ENCODE measurements around the gene EN2. TPM values are rescaled to one million over a fixed set of nuclear protein-coding genes. Genes with fewer than 3 reads are reported as not detected.

EN2 gene
- total RNA-seq, 4 donors from 2014 or later, result not detected

GRCh38 chr7:155490697-155491628 is 33.0 kb downstream of the EN2 start:
- in situ Hi-C loops (cut with MboI; ENCODE audit: low pct_ligation_motif_present in 1 of 4, low pct_unique_long_range_greater_than_20kb in 1 of 4, low sequenced_read_pairs in 3 of 4), result no loop called here
- 41% methylated on average over 46 of the region's 47 CpGs; no CpG with 5 or more reads in 1 of the 2 donors for WGBS, 2 donors (ENCODE audit: low coverage in 1 of 2)
- H3K36me3 ChIP-seq, result no peaks in the 10 kb centered on the region
- peak overlapping the region; percentile 20 to 54 (median 34) for H3K4me3 ChIP-seq
- TF ChIP-seq POLR2AphosphoS5 (IDR thresholded peaks at IDR 0.05) (no peak), POLR2A (IDR thresholded peaks at IDR 0.05) (no peak), EP300 (IDR thresholded peaks at IDR 0.05; ENCODE audit: low read depth) (no peak), CTCF (IDR thresholded peaks at IDR 0.05) (no peak)
- DNase-seq, result peak; percentile 42
- H3K9me3 ChIP-seq, result no peaks in the 10 kb centered on the region
- H3K27ac ChIP-seq, result peak overlapping the region in 3 of 4 donors; percentile 30 to 47 (median 41)
- H3K4me1 ChIP-seq, result peaks cover 0 to 14% (median 8%) of the 10 kb centered on the region in 4 donors
- intact Hi-C loops (cut with DNase I; ENCODE audit: low total_unique reads), result no loop called here
- peaks cover 73% of the 10 kb centered on the region for H3K27me3 ChIP-seq

DNA sequence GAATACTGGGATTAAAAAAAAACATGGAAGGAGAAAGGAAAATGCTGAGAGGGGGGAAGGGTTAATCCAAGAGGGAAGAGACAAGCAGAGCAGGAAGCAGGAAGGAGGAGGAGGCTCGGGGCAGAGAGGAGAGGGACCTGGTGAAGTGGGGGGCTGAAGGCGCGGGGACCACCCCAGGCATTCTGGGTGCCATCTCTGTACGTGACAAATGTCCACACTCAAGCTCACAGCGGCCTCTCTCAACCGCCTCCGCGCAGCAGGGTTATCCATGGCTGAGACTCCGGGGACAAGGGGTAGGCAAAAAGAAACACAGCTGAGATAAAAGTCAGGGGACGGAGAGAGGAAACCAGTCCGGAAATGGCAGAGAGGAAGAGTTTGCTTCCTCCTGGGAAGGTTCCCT is 33.9 kb downstream of the EN2 start:
- in situ Hi-C loops (cut with MboI; ENCODE audit: low pct_ligation_motif_present in 1 of 4, low pct_unique_long_range_greater_than_20kb in 1 of 4, low sequenced_read_pairs in 3 of 4), result no loop called here
- H3K36me3 ChIP-seq, result no peaks in the 10 kb centered on the region
- no peak for DNase-seq
- 58 to 83% methylated on average over 7 to 11 of the region's 11 CpGs for WGBS, 2 donors (ENCODE audit: low coverage in 1 of 2)
- H3K27me3 ChIP-seq, result peaks cover 79% of the 10 kb centered on the region
- H3K27ac ChIP-seq, result no peak overlapping the region
- no peaks in the 10 kb centered on the region for H3K9me3 ChIP-seq
- H3K4me3 ChIP-seq, result no peak overlapping the region
- H3K4me1 ChIP-seq, result peaks cover 0 to 14% (median 8%) of the 10 kb centered on the region in 4 donors
- no peak for TF ChIP-seq CTCF (IDR thresholded peaks at IDR 0.05)
- no peak for TF ChIP-seq POLR2A (IDR thresholded peaks at IDR 0.05)
- TF ChIP-seq EP300 (IDR thresholded peaks at IDR 0.05; ENCODE audit: low read depth), result no peak
- no peak for TF ChIP-seq POLR2AphosphoS5 (IDR thresholded peaks at IDR 0.05)
- intact Hi-C loops (cut with DNase I; ENCODE audit: low total_unique reads), result no loop called here

DNA sequence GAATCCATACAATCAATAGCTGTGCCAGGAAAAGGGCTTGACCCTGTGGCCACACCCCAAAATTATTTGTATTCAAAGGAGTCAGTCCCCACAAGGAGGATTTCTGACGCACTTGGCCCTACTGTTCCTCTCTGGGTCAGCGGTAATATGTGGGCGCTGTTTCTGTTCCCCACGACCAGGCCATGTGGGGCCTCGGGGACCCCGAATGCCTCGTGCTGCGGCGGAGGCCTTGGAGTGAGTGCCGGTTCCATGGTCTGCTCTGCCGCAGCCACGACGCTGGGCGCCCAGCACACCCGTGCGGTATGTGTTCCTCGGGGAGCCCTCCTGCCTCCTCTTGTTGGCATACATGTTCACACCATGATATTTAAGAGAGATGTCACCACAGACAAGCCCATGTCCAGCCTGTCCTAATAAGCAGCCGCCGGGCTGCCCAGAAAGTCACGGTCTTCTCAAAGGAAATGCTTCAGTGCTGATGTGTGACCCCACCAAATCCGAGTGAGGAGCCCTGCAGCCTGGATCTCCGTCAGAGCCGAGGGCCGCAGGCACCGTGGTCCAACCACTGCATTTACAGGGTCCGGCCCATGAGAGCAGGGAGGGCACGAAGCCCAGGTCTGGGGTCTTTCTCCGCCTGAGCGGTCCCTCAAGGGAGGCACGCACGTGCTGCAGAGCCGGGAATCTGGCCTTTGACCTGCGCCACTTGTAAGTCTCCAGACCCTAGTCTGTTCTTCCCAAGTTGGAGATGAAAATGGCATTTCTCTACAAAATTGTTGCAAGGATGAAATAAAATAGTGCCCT is 36.0 kb downstream of the EN2 start:
- in situ Hi-C loops (cut with MboI; ENCODE audit: low pct_ligation_motif_present in 1 of 4, low pct_unique_long_range_greater_than_20kb in 1 of 4, low sequenced_read_pairs in 3 of 4) (no loop called here), intact Hi-C loops (cut with DNase I; ENCODE audit: low total_unique reads) (no loop called here)
- peaks cover 0 to 14% (median 8%) of the 10 kb centered on the region in 4 donors for H3K4me1 ChIP-seq
- H3K4me3 ChIP-seq, result no peak overlapping the region
- WGBS, 2 donors (ENCODE audit: low coverage in 1 of 2), result 83% methylated on average over 33 of the region's 33 CpGs; no CpG with 5 or more reads in 1 of the 2 donors
- no peak overlapping the region for H3K27ac ChIP-seq
- TF ChIP-seq EP300 (IDR thresholded peaks at IDR 0.05; ENCODE audit: low read depth) (no peak), POLR2AphosphoS5 (IDR thresholded peaks at IDR 0.05) (no peak)
- no peaks in the 10 kb centered on the region for H3K9me3 ChIP-seq
- H3K27me3 ChIP-seq, result peaks cover 81% of the 10 kb centered on the region
- no peaks in the 10 kb centered on the region for H3K36me3 ChIP-seq
- no peak for DNase-seq

DNA sequence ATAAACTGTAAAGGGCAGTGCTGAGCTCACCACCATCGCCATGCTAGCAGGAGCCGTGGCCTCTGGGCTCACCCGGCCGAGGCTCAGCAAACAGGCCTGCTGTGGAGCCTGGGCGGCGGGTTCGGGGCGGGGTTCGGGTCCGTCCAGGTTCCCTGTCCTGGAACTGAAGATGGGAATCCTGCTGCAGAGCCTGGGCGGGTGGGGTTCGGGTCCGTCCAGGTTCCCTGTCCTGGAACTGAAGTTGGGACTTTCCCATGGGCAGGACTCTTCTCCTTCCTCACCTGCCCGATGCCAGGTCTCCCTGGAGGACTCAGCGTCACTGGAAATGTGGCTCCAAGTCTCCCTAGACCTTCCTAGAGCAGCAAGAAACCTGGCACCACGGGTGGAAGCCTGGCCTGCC is 36.6 kb downstream of the EN2 start:
- intact Hi-C loops (cut with DNase I; ENCODE audit: low total_unique reads), result no loop called here
- peaks cover 81% of the 10 kb centered on the region for H3K27me3 ChIP-seq
- in situ Hi-C loops (cut with MboI; ENCODE audit: low pct_ligation_motif_present in 1 of 4, low pct_unique_long_range_greater_than_20kb in 1 of 4, low sequenced_read_pairs in 3 of 4), result no loop called here
- H3K4me3 ChIP-seq, result no peak overlapping the region
- 87% methylated on average over 16 of the region's 16 CpGs; no CpG with 5 or more reads in 1 of the 2 donors for WGBS, 2 donors (ENCODE audit: low coverage in 1 of 2)
- H3K9me3 ChIP-seq, result no peaks in the 10 kb centered on the region
- no peaks in the 10 kb centered on the region for H3K36me3 ChIP-seq
- H3K4me1 ChIP-seq, result peaks cover 0 to 14% (median 8%) of the 10 kb centered on the region in 4 donors
- DNase-seq, result no peak
- H3K27ac ChIP-seq, result no peak overlapping the region
- TF ChIP-seq POLR2AphosphoS5 (IDR thresholded peaks at IDR 0.05) (no peak), POLR2A (IDR thresholded peaks at IDR 0.05) (no peak), EP300 (IDR thresholded peaks at IDR 0.05; ENCODE audit: low read depth) (no peak), CTCF (IDR thresholded peaks at IDR 0.05) (no peak)

Data from transverse colon (tissue), 4 donors.